Trophoblast cell (in vitro differentiated cells and primary cell): Measurements from ENCODE around the gene IL1R2.
A peak's percentile ranks its signal among the peaks of the same experiment; 100 is the strongest.

Experiments
- DNase-seq, 2 donors: peaks; one replicate each; pipeline ENCODE4 v3.0.0-alpha.2; 2016
- H2AFZ ChIP-seq: 2 replicates; pipeline ENCODE4 v1.6.1; 2013; ENCODE audit warnings: low read length, moderate library complexity, mild to moderate bottlenecking; ENCODE audit not compliant: insufficient read depth, poor library complexity
- H2AK5ac ChIP-seq: 2 replicates; pipeline ENCODE4 v1.6.1; 2013; ENCODE audit warnings: mild to moderate bottlenecking, low read length
- H2BK120ac ChIP-seq: 2 replicates; pipeline ENCODE4 v1.6.1; 2013; ENCODE audit warnings: low read length, mild to moderate bottlenecking, moderate library complexity; ENCODE audit not compliant: insufficient read depth, poor library complexity
- H2BK12ac ChIP-seq: 2 replicates; pipeline ENCODE4 v1.6.1; 2013; ENCODE audit warnings: mild to moderate bottlenecking, low read length, moderate library complexity
- H2BK5ac ChIP-seq: 2 replicates; pipeline ENCODE4 v1.6.1; 2013; ENCODE audit warnings: low read length, low read depth, moderate library complexity, mild to moderate bottlenecking; ENCODE audit not compliant: poor library complexity
- H3K14ac ChIP-seq: 2 replicates; pipeline ENCODE4 v1.6.1; 2013; ENCODE audit warnings: mild to moderate bottlenecking, low read length
- H3K18ac ChIP-seq: 2 replicates; pipeline ENCODE4 v1.6.1; 2013; ENCODE audit warnings: mild to moderate bottlenecking, low read length
- H3K23ac ChIP-seq: 2 replicates; pipeline ENCODE4 v1.6.1; 2013; ENCODE audit warnings: low read length
- H3K27ac ChIP-seq: 2 replicates; pipeline ENCODE4 v1.5.1; 2013; ENCODE audit warnings: low read depth, mild to moderate bottlenecking, inconsistent platforms, low read length, moderate library complexity
- H3K27me3 ChIP-seq: 2 replicates; pipeline ENCODE4 v1.6.1; 2013; ENCODE audit warnings: inconsistent platforms, mild to moderate bottlenecking, low read length, moderate library complexity; ENCODE audit not compliant: insufficient read depth
- H3K36me3 ChIP-seq, 2 experiments: 1 replicate in 1 of 2; 2 replicates in 1 of 2; pipeline ENCODE4 v1.6.1; 2013; ENCODE audit warnings: low read length in 2 of 2, mild to moderate bottlenecking in 2 of 2, moderate library complexity in 1 of 2; ENCODE audit not compliant: insufficient read depth in 2 of 2, control insufficient read depth in 1 of 2
- H3K4ac ChIP-seq: 2 replicates; pipeline ENCODE4 v1.6.1; 2013; ENCODE audit warnings: low read depth, mild to moderate bottlenecking, low read length, moderate library complexity
- H3K4me1 ChIP-seq, 2 experiments: 1 replicate in 1 of 2; 2 replicates in 1 of 2; pipeline ENCODE4 v1.6.1; 2013; ENCODE audit warnings: low read length in 2 of 2, mild to moderate bottlenecking in 2 of 2, moderate library complexity in 1 of 2; ENCODE audit not compliant: insufficient read depth in 2 of 2, control insufficient read depth in 1 of 2
- H3K4me2 ChIP-seq: 2 replicates; pipeline ENCODE4 v1.6.1; 2013; ENCODE audit warnings: inconsistent platforms, mild to moderate bottlenecking, low read length, moderate library complexity
- H3K4me3 ChIP-seq: 2 replicates; pipeline ENCODE4 v1.5.1; 2013; ENCODE audit warnings: mild to moderate bottlenecking, low read depth, low read length, inconsistent platforms
- H3K79me1 ChIP-seq: one replicate; pipeline ENCODE4 v1.6.1; 2013; ENCODE audit warnings: low read length
- H3K79me2 ChIP-seq: 2 replicates; pipeline ENCODE4 v1.6.1; 2013; ENCODE audit warnings: low read length, mild to moderate bottlenecking; ENCODE audit not compliant: control insufficient read depth, insufficient read depth, poor library complexity
- H3K9ac ChIP-seq: 2 replicates; pipeline ENCODE4 v1.6.1; 2013; ENCODE audit warnings: mild to moderate bottlenecking, low read length
- H3K9me3 ChIP-seq: 2 replicates; pipeline ENCODE4 v1.6.1; 2013; ENCODE audit warnings: low read depth, mild to moderate bottlenecking, control low read depth, inconsistent platforms, low read length; ENCODE audit not compliant: insufficient read depth
- H4K12ac ChIP-seq: 2 replicates; pipeline ENCODE4 v1.6.1; 2013; ENCODE audit warnings: low read depth, mild to moderate bottlenecking, low read length, moderate library complexity
- H4K8ac ChIP-seq: 2 replicates; pipeline ENCODE4 v1.6.1; 2013; ENCODE audit warnings: low read depth, mild to moderate bottlenecking, low read length, moderate library complexity
- H4K91ac ChIP-seq: one replicate; pipeline ENCODE4 v1.6.1; 2013; ENCODE audit warnings: low read depth, mild to moderate bottlenecking, low read length, moderate library complexity
- WGBS: extraction: QIAGEN DNeasy Blood & Tissue Kit; methylation state at CpG from one replicate; pipeline ENCODE4 v1.1.7; 2013; ENCODE audit warnings: missing lambda C conversion rate; ENCODE audit not compliant: insufficient read length, insufficient coverage; ENCODE audit errors: extremely low coverage; 5-methylcytosine and 5-hydroxymethylcytosine counted together

Gene IL1R2

GRCh38 chr2:101998896-101999789, 7.4 kb downstream of the IL1R2 start:
- Histone ChIP-seq H4K91ac (no peak overlapping the region), H3K4me2 (no peak overlapping the region), H3K14ac (no peak overlapping the region), H4K12ac (no peak overlapping the region), H3K23ac (no peak overlapping the region), H3K18ac (no peak overlapping the region), H3K79me2 (no peaks in the 10 kb centered on the region), H3K36me3 (no peaks in the 10 kb centered on the region), H3K4me1 (no peaks in the 10 kb centered on the region), H3K9me3 (peaks cover 2% of the 10 kb centered on the region), H2BK12ac (no peak overlapping the region), H2AFZ (no peak overlapping the region), H2AK5ac (no peak overlapping the region), H3K4ac (no peak overlapping the region), H2BK120ac (no peak overlapping the region), H3K27me3 (no peaks in the 10 kb centered on the region), H4K8ac (no peak overlapping the region), H2BK5ac (no peak overlapping the region), H3K27ac (no peak overlapping the region), H3K4me3 (no peak overlapping the region), H3K79me1 (no peaks in the 10 kb centered on the region), H3K9ac (no peak overlapping the region)
- peak; percentile 51 to 90 for DNase-seq
- no CpG with 5 or more reads among the region's 6 CpGs for WGBS

DNA sequence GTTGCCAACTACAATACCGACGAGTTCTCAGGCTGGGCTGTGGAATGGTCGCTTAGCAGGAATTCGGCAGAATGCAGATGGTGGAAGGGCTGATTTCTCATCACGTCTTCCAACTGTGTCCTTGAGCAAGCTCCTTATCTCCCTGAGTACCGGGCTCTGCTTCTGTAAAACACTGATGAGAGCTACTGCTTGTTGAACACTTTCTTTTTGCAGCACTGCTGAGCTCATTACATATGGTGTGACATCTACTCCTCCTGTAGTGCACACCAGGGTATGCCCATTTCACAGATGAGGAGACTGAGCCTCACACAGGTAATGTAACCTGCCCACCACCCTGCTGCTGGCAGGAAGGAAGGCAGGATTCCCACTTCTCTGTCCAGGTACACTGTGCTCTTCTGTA, 8.3 kb downstream of the IL1R2 start:
- Histone ChIP-seq H4K91ac (no peak overlapping the region), H4K12ac (no peak overlapping the region), H2AK5ac (no peak overlapping the region), H3K4ac (no peak overlapping the region), H3K27me3 (no peaks in the 10 kb centered on the region), H3K4me2 (no peak overlapping the region), H2BK120ac (no peak overlapping the region), H3K18ac (no peak overlapping the region), H3K23ac (no peak overlapping the region), H3K9me3 (peaks cover 2% of the 10 kb centered on the region), H2BK12ac (no peak overlapping the region), H4K8ac (no peak overlapping the region), H3K14ac (no peak overlapping the region), H3K36me3 (no peaks in the 10 kb centered on the region), H3K9ac (no peak overlapping the region), H3K79me1 (no peaks in the 10 kb centered on the region), H3K4me3 (no peak overlapping the region), H2AFZ (no peak overlapping the region), H3K79me2 (no peaks in the 10 kb centered on the region), H3K4me1 (no peaks in the 10 kb centered on the region), H3K27ac (no peak overlapping the region), H2BK5ac (no peak overlapping the region)
- DNase-seq: peak; percentile 55 to 81
- WGBS: no CpG with 5 or more reads among the region's 6 CpGs

DNA sequence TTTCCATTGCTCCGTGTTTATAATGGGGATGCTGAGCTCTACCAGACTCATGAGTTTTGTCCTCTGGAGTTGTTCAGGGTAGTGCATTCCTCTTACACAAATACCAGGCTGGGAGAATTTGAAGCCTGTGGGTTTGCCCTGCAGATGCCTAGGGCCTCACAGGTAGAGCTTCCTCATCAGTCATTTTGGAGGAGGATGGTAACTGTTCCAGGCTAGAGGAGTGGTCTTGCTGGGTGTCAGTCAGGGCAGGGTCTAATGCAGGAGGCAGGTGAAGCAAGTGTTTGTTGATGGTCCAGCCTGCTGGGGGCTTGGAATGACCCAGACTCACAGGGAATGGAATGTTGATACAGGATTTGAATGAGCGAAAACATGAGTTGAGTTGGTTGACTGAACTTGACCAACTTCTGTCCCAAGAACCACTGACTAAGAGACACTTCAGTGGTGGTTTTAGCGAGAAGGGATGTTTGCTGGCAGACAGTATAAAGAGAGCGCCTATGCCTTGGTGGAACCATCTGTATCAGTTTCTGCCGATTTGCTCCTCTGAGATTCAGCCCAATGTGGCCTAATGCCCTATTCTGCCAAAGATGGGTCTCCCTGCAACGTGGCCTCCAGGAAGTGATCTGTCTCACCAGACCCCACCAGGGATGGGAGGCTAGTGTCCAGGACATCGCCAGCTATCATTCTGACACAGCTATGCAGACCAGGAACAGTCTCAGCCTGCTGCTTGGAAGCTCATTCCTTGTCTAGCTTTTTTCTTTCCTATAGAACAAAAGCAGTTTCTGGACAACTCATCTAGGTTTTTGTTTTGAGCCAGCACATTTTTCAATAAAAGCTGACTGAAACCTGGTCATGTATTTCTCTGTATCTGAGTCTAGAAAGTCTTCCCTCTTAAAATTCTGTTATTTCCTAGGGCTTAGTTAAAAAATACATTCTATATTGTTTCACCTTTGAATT, 9.3 kb downstream of the IL1R2 start:
- peak in 1 of 2 donors; percentile 69 for DNase-seq
- Histone ChIP-seq H2AFZ (no peak overlapping the region), H3K27ac (no peak overlapping the region), H3K18ac (no peak overlapping the region), H3K4me3 (no peak overlapping the region), H2BK5ac (no peak overlapping the region), H4K91ac (no peak overlapping the region), H3K79me1 (no peaks in the 10 kb centered on the region), H3K23ac (no peak overlapping the region), H2BK120ac (no peak overlapping the region), H3K4me2 (no peak overlapping the region), H3K14ac (no peak overlapping the region), H2AK5ac (no peak overlapping the region), H3K9me3 (peaks cover 2% of the 10 kb centered on the region), H3K36me3 (no peaks in the 10 kb centered on the region), H2BK12ac (no peak overlapping the region), H3K27me3 (no peaks in the 10 kb centered on the region), H4K8ac (no peak overlapping the region), H3K79me2 (no peaks in the 10 kb centered on the region), H3K4me1 (peaks cover 0 to under 1% of the 10 kb centered on the region in 2 experiments), H4K12ac (no peak overlapping the region), H3K4ac (no peak overlapping the region), H3K9ac (no peak overlapping the region)
- WGBS: no CpG with 5 or more reads among the region's 7 CpGs

DNA sequence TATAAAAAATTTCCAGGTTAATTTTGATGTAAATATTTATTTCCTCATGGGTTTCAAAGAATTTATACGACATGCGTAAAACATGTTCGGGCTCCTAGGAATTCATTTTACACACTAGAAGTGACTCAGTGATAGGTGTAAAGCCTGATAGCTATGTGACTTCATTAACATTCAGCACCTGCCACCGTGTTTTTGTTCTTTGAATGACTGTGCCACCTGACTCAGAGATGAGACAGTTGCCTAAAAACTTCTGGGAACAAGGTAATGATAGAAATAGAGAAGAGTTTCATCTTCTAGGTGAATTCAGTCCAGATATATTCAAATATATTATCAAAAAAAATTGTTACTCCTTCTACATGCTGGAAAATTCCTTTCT, 10.0 kb downstream of the IL1R2 start:
- Histone ChIP-seq H3K36me3 (no peaks in the 10 kb centered on the region), H3K18ac (no peak overlapping the region), H3K23ac (no peak overlapping the region), H4K12ac (no peak overlapping the region), H3K4me1 (peaks cover 2 to 6% of the 10 kb centered on the region in 2 experiments), H3K79me2 (no peaks in the 10 kb centered on the region), H3K4ac (no peak overlapping the region), H3K27me3 (no peaks in the 10 kb centered on the region), H2AFZ (no peak overlapping the region), H2AK5ac (no peak overlapping the region), H3K4me2 (no peak overlapping the region), H4K91ac (no peak overlapping the region), H3K9ac (no peak overlapping the region), H2BK120ac (no peak overlapping the region), H4K8ac (no peak overlapping the region), H3K9me3 (peaks cover 2% of the 10 kb centered on the region), H3K27ac (no peak overlapping the region), H2BK5ac (no peak overlapping the region), H3K79me1 (no peaks in the 10 kb centered on the region), H3K14ac (no peak overlapping the region), H2BK12ac (no peak overlapping the region), H3K4me3 (no peak overlapping the region)
- DNase-seq: peak; percentile 81 to 94
- WGBS: no CpG with 5 or more reads among the region's 4 CpGs
